HepG2 (cell line): ENCODE results near the gene ZBTB8B. TPM values are rescaled to one million over a fixed set of nuclear protein-coding genes. Genes with fewer than 3 reads are reported as not detected.
A peak's percentile ranks its signal among the peaks of the same experiment; 100 is the strongest.

Source experiments
- AGO1 ChIP-seq: fragments of 200-400 bp; formaldehyde crosslinking; IDR thresholded peaks from 2 replicates; pipeline ENCODE4 v1.6.1; 2017; ENCODE audit warnings: mild to moderate bottlenecking, low read depth, low read length, moderate library complexity; ENCODE audit not compliant: poor library complexity, severe bottlenecking
- FOXK1 ChIP-seq: sonication (generic); formaldehyde crosslinking; IDR thresholded peaks from 2 replicates; pipeline ENCODE4 v1.4.0; 2020; ENCODE audit warnings: low read depth, missing genetic modification reagents, borderline replicate concordance
- GABPB1 ChIP-seq: IDR thresholded peaks from 2 replicates; pipeline ENCODE4 v1.6.1; 2016; ENCODE audit warnings: mild to moderate bottlenecking, missing genetic modification reagents, moderate library complexity, missing compliant biosample characterization
- HOXA3 ChIP-seq: sonication (generic); formaldehyde crosslinking; IDR thresholded peaks from 2 replicates; pipeline ENCODE4 v1.5.0; 2020; ENCODE audit warnings: missing genetic modification reagents
- MXD4 ChIP-seq: IDR thresholded peaks from 2 replicates; pipeline ENCODE4 v1.6.1; 2016; ENCODE audit warnings: mild to moderate bottlenecking, missing biosample characterization, missing genetic modification reagents
- PCBP1 ChIP-seq: fragments of 200-400 bp; formaldehyde crosslinking; IDR thresholded peaks from 2 replicates; pipeline ENCODE4 v1.6.1; 2017; ENCODE audit warnings: mild to moderate bottlenecking, low read depth, low read length, borderline replicate concordance
- POGZ ChIP-seq: sonication (generic); formaldehyde crosslinking; IDR thresholded peaks from 2 replicates; pipeline ENCODE4 v1.4.0; 2020; ENCODE audit warnings: mild to moderate bottlenecking, missing genetic modification reagents
- SALL2 ChIP-seq: sonication (generic); formaldehyde crosslinking; IDR thresholded peaks from 2 replicates; pipeline ENCODE4 v1.8.1; 2023; ENCODE audit warnings: mild to moderate bottlenecking, missing genetic modification reagents, inconsistent platforms
- YY1 ChIP-seq: IDR thresholded peaks from 2 replicates; pipeline ENCODE4 v1.6.1; 2011; ENCODE audit warnings: low read length, low read depth, moderate library complexity, mild to moderate bottlenecking; ENCODE audit not compliant: insufficient read depth, insufficient replicate concordance
- ZMYM4 ChIP-seq: sonication (generic); formaldehyde crosslinking; IDR thresholded peaks from 2 replicates; pipeline ENCODE4 v1.8.1; 2023; ENCODE audit warnings: mild to moderate bottlenecking, missing genetic modification reagents
- ZNF143 ChIP-seq: sonication (generic); formaldehyde crosslinking; IDR thresholded peaks from 2 replicates; pipeline ENCODE4 v1.4.0; 2020; ENCODE audit warnings: missing genetic modification reagents
- ZNF160 ChIP-seq: sonication (generic); formaldehyde crosslinking; IDR thresholded peaks from 2 replicates; pipeline ENCODE4 v1.8.0; 2022; ENCODE audit warnings: mild to moderate bottlenecking, inconsistent platforms, missing genetic modification reagents
- ZNF205 ChIP-seq: IDR thresholded peaks from 2 replicates; pipeline ENCODE4 v1.6.1; 2018; ENCODE audit warnings: missing biosample characterization, missing genetic modification reagents
- ZNF333 ChIP-seq: sonication (generic); formaldehyde crosslinking; IDR thresholded peaks from 2 replicates; pipeline ENCODE4 v1.4.0; 2020; ENCODE audit warnings: mild to moderate bottlenecking, missing genetic modification reagents, borderline replicate concordance
- ZNF777 ChIP-seq: sonication (generic); formaldehyde crosslinking; IDR thresholded peaks from 2 replicates; pipeline ENCODE4 v1.4.0; 2020; ENCODE audit warnings: missing genetic modification reagents
- polyA plus RNA-seq, 8 experiments: library from polyadenylated mRNA; depleted of rRNA in 3 of 8; stranded (reverse) in 7 of 8; unstranded in 1 of 8; fragments of >200 nt; fragmentation: Illumina TruSeq in 4 of 8; extraction: Trizol in 4 of 8; gene quantifications; 2 replicates each; pipeline versions ENCODE4 v1.2.1 to v1.2.3, GENCODE V29; 2011 to 2016; ENCODE audit warnings: low read depth in 4 of 8, missing spikeins in 1 of 8, mixed read lengths in 1 of 8; ENCODE audit not compliant: insufficient read depth in 1 of 8
- total RNA-seq, 5 experiments: library from RNA; depleted of rRNA; stranded (reverse); fragments of >200 nt; fragmentation: Illumina TruSeq; extraction: Trizol; gene quantifications; 2 replicates each; pipeline ENCODE4 v1.2.3, GENCODE V29; 2016; ENCODE audit warnings: low read depth in 1 of 5
- TF ChIP-seq, protein P1 (sequence below): sonication (generic); formaldehyde crosslinking; IDR thresholded peaks from 2 replicates; pipeline ENCODE4 v1.5.1; 2020; ENCODE audit warnings: mild to moderate bottlenecking, missing genetic modification reagents, moderate library complexity
- TF ChIP-seq, protein P2 (sequence below): IDR thresholded peaks from 2 replicates; pipeline ENCODE4 v1.6.1; 2012; ENCODE audit warnings: inconsistent platforms
- TF ChIP-seq, protein P3 (sequence below): sonication (generic); formaldehyde crosslinking; IDR thresholded peaks from 2 replicates; pipeline ENCODE4 v1.5.0; 2020; ENCODE audit warnings: mild to moderate bottlenecking, missing genetic modification reagents, borderline replicate concordance
- TF ChIP-seq, protein P4 (sequence below): sonication (generic); formaldehyde crosslinking; IDR thresholded peaks from 2 replicates; pipeline ENCODE4 v1.5.0; 2020; ENCODE audit warnings: missing genetic modification reagents

ZBTB8B gene
- total and polyA plus RNA-seq, 2 of the 13 experiments (the other 11 are each of a cell fraction or from before 2014, with no cell fraction given): under 0.01 to 0.02 TPM

DNA sequence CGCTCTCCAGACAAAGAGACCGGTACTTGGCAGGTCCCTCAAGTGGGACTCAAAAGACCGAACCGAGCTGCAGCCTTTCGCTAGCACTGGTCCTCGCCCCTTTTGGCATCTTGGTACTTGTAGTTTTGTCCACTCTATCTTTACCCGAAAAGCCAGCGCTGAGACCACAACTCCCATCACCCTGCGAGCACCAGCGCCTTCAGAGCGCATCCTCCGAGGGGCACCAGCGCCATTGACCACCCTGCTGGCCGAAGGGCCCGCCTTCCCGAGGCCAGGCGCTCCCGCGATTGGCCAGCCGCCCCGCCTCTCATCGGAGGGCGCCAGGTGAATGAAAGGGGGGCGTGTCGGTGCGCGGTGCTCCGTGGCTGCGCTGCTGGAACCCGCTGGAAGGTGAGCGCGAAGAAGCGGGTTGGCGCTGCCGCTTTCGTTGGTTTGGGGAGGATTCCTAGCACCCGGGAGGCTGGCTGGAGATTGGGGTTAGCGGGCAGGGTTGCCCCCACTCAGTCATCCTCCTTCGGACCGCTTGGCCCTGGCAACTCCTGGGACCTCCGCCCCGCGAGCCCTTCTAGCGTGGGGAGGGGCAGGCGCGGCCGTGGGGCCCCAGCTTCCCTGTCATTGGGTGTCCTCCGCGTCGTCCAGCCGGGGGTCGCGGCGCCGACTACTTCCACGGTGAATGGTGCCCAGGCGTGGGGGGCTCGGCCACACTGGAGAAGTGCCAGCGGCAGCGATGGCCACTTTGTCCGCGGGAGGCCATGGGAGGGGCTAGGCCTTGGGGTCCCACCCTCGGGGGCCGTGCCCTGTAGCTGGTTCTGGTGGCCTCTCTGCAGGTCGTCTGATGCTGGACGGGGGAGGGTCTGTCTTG lies at the start of gene ZBTB8B (continued):
- TF ChIP-seq, protein P1, sequence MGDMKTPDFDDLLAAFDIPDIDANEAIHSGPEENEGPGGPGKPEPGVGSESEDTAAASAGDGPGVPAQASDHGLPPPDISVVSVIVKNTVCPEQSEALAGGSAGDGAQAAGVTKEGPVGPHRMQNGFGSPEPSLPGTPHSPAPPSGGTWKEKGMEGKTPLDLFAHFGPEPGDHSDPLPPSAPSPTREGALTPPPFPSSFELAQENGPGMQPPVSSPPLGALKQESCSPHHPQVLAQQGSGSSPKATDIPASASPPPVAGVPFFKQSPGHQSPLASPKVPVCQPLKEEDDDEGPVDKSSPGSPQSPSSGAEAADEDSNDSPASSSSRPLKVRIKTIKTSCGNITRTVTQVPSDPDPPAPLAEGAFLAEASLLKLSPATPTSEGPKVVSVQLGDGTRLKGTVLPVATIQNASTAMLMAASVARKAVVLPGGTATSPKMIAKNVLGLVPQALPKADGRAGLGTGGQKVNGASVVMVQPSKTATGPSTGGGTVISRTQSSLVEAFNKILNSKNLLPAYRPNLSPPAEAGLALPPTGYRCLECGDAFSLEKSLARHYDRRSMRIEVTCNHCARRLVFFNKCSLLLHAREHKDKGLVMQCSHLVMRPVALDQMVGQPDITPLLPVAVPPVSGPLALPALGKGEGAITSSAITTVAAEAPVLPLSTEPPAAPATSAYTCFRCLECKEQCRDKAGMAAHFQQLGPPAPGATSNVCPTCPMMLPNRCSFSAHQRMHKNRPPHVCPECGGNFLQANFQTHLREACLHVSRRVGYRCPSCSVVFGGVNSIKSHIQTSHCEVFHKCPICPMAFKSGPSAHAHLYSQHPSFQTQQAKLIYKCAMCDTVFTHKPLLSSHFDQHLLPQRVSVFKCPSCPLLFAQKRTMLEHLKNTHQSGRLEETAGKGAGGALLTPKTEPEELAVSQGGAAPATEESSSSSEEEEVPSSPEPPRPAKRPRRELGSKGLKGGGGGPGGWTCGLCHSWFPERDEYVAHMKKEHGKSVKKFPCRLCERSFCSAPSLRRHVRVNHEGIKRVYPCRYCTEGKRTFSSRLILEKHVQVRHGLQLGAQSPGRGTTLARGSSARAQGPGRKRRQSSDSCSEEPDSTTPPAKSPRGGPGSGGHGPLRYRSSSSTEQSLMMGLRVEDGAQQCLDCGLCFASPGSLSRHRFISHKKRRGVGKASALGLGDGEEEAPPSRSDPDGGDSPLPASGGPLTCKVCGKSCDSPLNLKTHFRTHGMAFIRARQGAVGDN: peak; percentile 79
- 0 out of 2 replicates have a peak, but pooled peaks have one; percentile 20 for TF ChIP-seq POGZ (CRISPR knock-in tag)
- peak; percentile 76 for TF ChIP-seq ZNF205 (CRISPR knock-in tag)
- TF ChIP-seq PCBP1: no peak
- peak; percentile 71; the same call in 1 of the 2 replicates for TF ChIP-seq GABPB1
- peak; percentile 43; the same call in 1 of the 2 replicates for TF ChIP-seq ZMYM4 (CRISPR knock-in tag)
- TF ChIP-seq, protein P2, sequence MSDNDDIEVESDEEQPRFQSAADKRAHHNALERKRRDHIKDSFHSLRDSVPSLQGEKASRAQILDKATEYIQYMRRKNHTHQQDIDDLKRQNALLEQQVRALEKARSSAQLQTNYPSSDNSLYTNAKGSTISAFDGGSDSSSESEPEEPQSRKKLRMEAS: 0 out of 2 replicates have a peak, but pooled peaks have one; percentile 22
- TF ChIP-seq, protein P3, sequence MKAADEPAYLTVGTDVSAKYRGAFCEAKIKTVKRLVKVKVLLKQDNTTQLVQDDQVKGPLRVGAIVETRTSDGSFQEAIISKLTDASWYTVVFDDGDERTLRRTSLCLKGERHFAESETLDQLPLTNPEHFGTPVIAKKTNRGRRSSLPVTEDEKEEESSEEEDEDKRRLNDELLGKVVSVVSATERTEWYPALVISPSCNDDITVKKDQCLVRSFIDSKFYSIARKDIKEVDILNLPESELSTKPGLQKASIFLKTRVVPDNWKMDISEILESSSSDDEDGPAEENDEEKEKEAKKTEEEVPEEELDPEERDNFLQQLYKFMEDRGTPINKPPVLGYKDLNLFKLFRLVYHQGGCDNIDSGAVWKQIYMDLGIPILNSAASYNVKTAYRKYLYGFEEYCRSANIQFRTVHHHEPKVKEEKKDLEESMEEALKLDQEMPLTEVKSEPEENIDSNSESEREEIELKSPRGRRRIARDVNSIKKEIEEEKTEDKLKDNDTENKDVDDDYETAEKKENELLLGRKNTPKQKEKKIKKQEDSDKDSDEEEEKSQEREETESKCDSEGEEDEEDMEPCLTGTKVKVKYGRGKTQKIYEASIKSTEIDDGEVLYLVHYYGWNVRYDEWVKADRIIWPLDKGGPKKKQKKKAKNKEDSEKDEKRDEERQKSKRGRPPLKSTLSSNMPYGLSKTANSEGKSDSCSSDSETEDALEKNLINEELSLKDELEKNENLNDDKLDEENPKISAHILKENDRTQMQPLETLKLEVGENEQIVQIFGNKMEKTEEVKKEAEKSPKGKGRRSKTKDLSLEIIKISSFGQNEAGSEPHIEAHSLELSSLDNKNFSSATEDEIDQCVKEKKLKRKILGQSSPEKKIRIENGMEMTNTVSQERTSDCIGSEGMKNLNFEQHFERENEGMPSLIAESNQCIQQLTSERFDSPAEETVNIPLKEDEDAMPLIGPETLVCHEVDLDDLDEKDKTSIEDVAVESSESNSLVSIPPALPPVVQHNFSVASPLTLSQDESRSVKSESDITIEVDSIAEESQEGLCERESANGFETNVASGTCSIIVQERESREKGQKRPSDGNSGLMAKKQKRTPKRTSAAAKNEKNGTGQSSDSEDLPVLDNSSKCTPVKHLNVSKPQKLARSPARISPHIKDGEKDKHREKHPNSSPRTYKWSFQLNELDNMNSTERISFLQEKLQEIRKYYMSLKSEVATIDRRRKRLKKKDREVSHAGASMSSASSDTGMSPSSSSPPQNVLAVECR (CRISPR knock-in tag): peak; percentile 64
- TF ChIP-seq FOXK1 (CRISPR knock-in tag): no peak; the same call in 1 of the 2 replicates
- peak; percentile 70; the same call in 1 of the 2 replicates for TF ChIP-seq ZNF777 (CRISPR knock-in tag)
- TF ChIP-seq, protein P4, sequence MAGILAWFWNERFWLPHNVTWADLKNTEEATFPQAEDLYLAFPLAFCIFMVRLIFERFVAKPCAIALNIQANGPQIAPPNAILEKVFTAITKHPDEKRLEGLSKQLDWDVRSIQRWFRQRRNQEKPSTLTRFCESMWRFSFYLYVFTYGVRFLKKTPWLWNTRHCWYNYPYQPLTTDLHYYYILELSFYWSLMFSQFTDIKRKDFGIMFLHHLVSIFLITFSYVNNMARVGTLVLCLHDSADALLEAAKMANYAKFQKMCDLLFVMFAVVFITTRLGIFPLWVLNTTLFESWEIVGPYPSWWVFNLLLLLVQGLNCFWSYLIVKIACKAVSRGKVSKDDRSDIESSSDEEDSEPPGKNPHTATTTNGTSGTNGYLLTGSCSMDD: no peak
- peak; percentile 45 for TF ChIP-seq AGO1
- TF ChIP-seq MXD4: 0 out of 2 replicates have a peak, but pooled peaks have one; percentile 40
- no peak for TF ChIP-seq ZNF160 (CRISPR knock-in tag)
- 0 out of 2 replicates have a peak, but pooled peaks have one; percentile 10 for TF ChIP-seq HOXA3 (CRISPR knock-in tag)
- TF ChIP-seq SALL2: peak; percentile 49; the same call in 1 of the 2 replicates
- TF ChIP-seq ZNF143: peak; percentile 84
- 0 out of 2 replicates have a peak, but pooled peaks have one; percentile 33 for TF ChIP-seq ZNF333
- peak; percentile 52 for TF ChIP-seq YY1
